Astrocyte (in vitro differentiated cells and primary cell): ENCODE results near the gene CBLN3. TPM values are rescaled to one million over a fixed set of nuclear protein-coding genes. Genes with fewer than 3 reads are reported as not detected.

ENCODE experiments used
- DNase-seq: peaks from one replicate; pipeline ENCODE4 v3.0.0-alpha.2; 2010; ENCODE audit warnings: low read depth
- FAIRE-seq: peaks from 2 replicates; lab custom pipeline; 2011; peaks lifted over from hg19 to GRCh38; lab: Jason Lieb, UNC
- H2AFZ ChIP-seq: 2 replicates; pipeline ENCODE4 v1.6.0; 2012; ENCODE audit warnings: low read depth, low read length, inconsistent platforms
- H3K27ac ChIP-seq: 2 replicates; pipeline ENCODE4 v1.5.1; 2011; ENCODE audit warnings: low read depth, low read length, inconsistent platforms
- H3K27me3 ChIP-seq: 2 replicates; pipeline ENCODE4 v1.6.0; 2011; ENCODE audit warnings: low read length, inconsistent platforms; ENCODE audit not compliant: insufficient read depth
- H3K36me3 ChIP-seq: 2 replicates; pipeline ENCODE4 v1.5.1; 2011; ENCODE audit warnings: low read length, inconsistent platforms; ENCODE audit not compliant: insufficient read depth
- H3K4me1 ChIP-seq: 2 replicates; pipeline ENCODE4 v1.5.1; 2011; ENCODE audit warnings: low read length, inconsistent platforms; ENCODE audit not compliant: insufficient read depth
- H3K4me2 ChIP-seq: 2 replicates; pipeline ENCODE4 v1.6.0; 2012; ENCODE audit warnings: low read length, inconsistent platforms
- H3K4me3 ChIP-seq: 2 replicates; pipeline ENCODE4 v1.5.1; 2011; ENCODE audit warnings: low read depth, mild to moderate bottlenecking, low read length, inconsistent platforms; ENCODE audit not compliant: insufficient read depth
- H3K79me2 ChIP-seq: 2 replicates; pipeline ENCODE4 v1.6.0; 2012; ENCODE audit warnings: mild to moderate bottlenecking, low read length, inconsistent platforms; ENCODE audit not compliant: insufficient read depth
- H3K9ac ChIP-seq: 2 replicates; pipeline ENCODE4 v1.6.0; 2012; ENCODE audit warnings: mild to moderate bottlenecking, low read length, inconsistent platforms
- H3K9me3 ChIP-seq: 2 replicates; pipeline ENCODE4 v1.5.1; 2012; ENCODE audit warnings: low read depth, mild to moderate bottlenecking, low read length, inconsistent platforms; ENCODE audit not compliant: insufficient read depth
- H4K20me1 ChIP-seq: 2 replicates; pipeline ENCODE4 v1.6.0; 2012; ENCODE audit warnings: low read length, inconsistent platforms; ENCODE audit not compliant: insufficient read depth
- H3K27ac Mint-ChIP-seq: one replicate; pipeline ENCODE4 v1.8.0; 2021; ENCODE audit warnings: mild to moderate bottlenecking, mixed read lengths; ENCODE audit not compliant: unreplicated experiment
- H3K27me3 Mint-ChIP-seq: one replicate; pipeline ENCODE4 v1.8.0; 2021; ENCODE audit warnings: low read depth, mixed read lengths; ENCODE audit not compliant: unreplicated experiment
- H3K36me3 Mint-ChIP-seq: one replicate; pipeline ENCODE4 v1.8.0; 2021; ENCODE audit warnings: low read depth, mixed read lengths; ENCODE audit not compliant: unreplicated experiment
- H3K4me1 Mint-ChIP-seq: one replicate; pipeline ENCODE4 v1.8.0; 2021; ENCODE audit warnings: low read depth, mixed read lengths; ENCODE audit not compliant: unreplicated experiment
- H3K4me3 Mint-ChIP-seq: one replicate; pipeline ENCODE4 v1.8.0; 2021; ENCODE audit warnings: mild to moderate bottlenecking, moderate library complexity, mixed read lengths; ENCODE audit not compliant: unreplicated experiment
- H3K9me3 Mint-ChIP-seq: one replicate; pipeline ENCODE4 v1.8.0; 2021; ENCODE audit warnings: mild to moderate bottlenecking, mixed read lengths; ENCODE audit not compliant: unreplicated experiment
- EZH2 ChIP-seq: IDR thresholded peaks from 2 replicates; pipeline ENCODE4 v1.6.1; 2012; ENCODE audit warnings: mild to moderate bottlenecking, low read length, inconsistent platforms; ENCODE audit not compliant: insufficient read depth
- total RNA-seq: library from RNA; stranded (reverse); gene quantifications from 2 replicates; pipeline ENCODE4 v1.2.1, GENCODE V29; 2021
- TF ChIP-seq, protein P1 (sequence below): IDR thresholded peaks from 2 replicates; pipeline ENCODE4 v1.5.1; 2011; ENCODE audit warnings: low read depth, mild to moderate bottlenecking, inconsistent platforms, low read length, moderate library complexity; ENCODE audit not compliant: insufficient read depth

CBLN3 gene
- total RNA-seq, 1 donor from 2014 or later, result 3.9 TPM

DNA sequence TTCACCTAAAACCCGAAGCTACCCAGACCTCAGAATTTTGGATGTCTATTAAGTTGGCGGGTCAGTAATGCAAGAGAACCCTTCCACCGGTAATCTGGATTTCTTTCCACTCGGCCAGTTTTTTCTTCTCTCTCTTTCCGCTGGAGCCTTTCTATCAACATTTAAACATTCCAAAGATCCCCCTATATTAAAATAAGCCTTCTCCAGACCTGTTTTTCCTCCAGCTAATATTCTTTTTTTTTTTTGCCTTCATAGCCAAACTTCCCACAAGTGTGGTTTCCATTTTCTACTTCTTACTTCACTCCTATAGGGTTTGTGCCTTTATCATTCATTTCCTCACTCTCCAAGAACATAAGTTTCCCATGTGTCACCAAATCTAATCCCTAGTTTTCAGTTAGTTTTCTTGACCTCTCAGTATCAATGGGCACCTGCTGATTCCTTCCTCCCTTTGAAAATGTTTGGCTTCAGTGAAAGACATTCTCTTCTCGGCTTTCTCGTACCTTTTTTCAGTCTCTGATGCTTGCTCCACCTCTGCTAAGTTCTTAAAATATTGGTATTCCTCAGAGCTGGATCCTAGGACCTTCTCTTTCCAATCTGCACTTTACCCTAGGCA, 13.7 kb upstream of the CBLN3 start:
- DNase-seq (no peak), FAIRE-seq (no peak)
- Mint-ChIP-seq H3K4me1 (peaks cover 3% of the 10 kb centered on the region), H3K36me3 (peaks cover 9% of the 10 kb centered on the region), H3K9me3 (no peaks in the 10 kb centered on the region), H3K4me3 (peak overlapping the region; percentile 96), H3K27ac (peak overlapping the region; percentile 100), H3K27me3 (no peaks in the 10 kb centered on the region)
- Histone ChIP-seq H3K79me2 (peaks cover 32% of the 10 kb centered on the region), H3K9ac (peak overlapping the region; percentile 99), H4K20me1 (peaks cover 19% of the 10 kb centered on the region), H3K36me3 (peaks cover 15% of the 10 kb centered on the region), H3K27me3 (no peaks in the 10 kb centered on the region), H3K4me1 (peaks cover 12% of the 10 kb centered on the region), H3K4me2 (peak overlapping the region; percentile 99), H3K4me3 (peak overlapping the region; percentile 81), H3K27ac (peak overlapping the region; percentile 98), H2AFZ (peak overlapping the region; percentile 77), H3K9me3 (no peaks in the 10 kb centered on the region)
- TF ChIP-seq, protein P1, sequence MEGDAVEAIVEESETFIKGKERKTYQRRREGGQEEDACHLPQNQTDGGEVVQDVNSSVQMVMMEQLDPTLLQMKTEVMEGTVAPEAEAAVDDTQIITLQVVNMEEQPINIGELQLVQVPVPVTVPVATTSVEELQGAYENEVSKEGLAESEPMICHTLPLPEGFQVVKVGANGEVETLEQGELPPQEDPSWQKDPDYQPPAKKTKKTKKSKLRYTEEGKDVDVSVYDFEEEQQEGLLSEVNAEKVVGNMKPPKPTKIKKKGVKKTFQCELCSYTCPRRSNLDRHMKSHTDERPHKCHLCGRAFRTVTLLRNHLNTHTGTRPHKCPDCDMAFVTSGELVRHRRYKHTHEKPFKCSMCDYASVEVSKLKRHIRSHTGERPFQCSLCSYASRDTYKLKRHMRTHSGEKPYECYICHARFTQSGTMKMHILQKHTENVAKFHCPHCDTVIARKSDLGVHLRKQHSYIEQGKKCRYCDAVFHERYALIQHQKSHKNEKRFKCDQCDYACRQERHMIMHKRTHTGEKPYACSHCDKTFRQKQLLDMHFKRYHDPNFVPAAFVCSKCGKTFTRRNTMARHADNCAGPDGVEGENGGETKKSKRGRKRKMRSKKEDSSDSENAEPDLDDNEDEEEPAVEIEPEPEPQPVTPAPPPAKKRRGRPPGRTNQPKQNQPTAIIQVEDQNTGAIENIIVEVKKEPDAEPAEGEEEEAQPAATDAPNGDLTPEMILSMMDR, result no peak
- TF ChIP-seq EZH2, result no peak

DNA sequence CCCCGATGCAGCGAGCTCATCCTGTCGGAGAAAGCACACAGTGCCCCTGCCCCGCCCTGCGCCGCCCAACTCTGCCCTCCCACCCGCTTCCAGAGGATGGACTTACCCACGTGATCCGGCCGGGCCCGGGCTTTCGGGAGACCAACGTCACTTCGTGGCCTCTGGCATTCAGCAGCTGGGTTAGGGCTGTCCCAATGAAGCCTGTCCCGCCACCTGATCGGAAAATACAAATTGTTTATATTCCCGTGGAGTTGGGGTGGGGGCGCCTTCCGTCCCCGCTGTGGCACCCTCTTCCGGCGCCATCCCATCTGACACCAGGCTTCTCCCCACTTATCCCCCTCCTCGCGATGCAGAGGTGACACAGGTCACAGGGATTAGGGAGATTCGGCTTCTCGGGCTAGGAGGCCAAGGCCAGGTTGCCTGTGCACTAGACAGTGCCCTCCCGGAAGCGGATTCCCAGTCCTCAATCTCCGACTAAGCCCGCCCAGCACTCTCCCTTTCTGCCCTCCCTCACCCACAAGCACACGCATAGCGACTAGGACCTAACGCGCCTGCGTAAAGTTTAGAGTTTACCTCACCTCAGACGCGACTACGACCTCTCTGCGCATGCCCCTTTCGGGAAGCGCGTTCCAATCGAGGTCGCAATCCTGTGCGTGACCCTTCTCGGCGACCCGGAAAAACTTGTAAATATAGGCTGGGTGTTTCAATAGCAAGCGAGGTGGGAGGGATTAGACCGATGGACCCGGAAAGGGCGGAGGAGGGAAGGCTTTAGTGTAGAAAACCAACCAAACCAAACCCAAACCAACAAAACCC, 13.0 kb upstream of the CBLN3 start, which contains the start of gene SDR39U1:
TSS of gene SDR39U1 (minus strand) at position 537 of the 813 bp plus-strand sequence. CDS start at position 530, 7 bp downstream.
- Histone ChIP-seq H3K36me3 (peaks cover 21% of the 10 kb centered on the region), H3K4me3 (peak within 1 kb of the TSS; percentile 81), H3K4me1 (peaks cover 12% of the 10 kb centered on the region), H3K4me2 (peak within 1 kb of the TSS; percentile 99), H3K9ac (peak within 1 kb of the TSS; percentile 99), H3K9me3 (no peaks in the 10 kb centered on the region), H4K20me1 (peaks cover 23% of the 10 kb centered on the region), H2AFZ (peak within 1 kb of the TSS; percentile 77), H3K27ac (peak within 1 kb of the TSS; percentile 98), H3K79me2 (peaks cover 32% of the 10 kb centered on the region), H3K27me3 (no peaks in the 10 kb centered on the region)
- DNase-seq, result peak; percentile 94
- H3K27me3 Mint-ChIP-seq, result no peaks in the 10 kb centered on the region
- FAIRE-seq, result peak; percentile 72
- peaks cover 3% of the 10 kb centered on the region for H3K4me1 Mint-ChIP-seq
- peak within 1 kb of the TSS; percentile 100 for H3K27ac Mint-ChIP-seq
- no peaks in the 10 kb centered on the region for H3K9me3 Mint-ChIP-seq
- TF ChIP-seq, protein P1, result no peak
- no peak for TF ChIP-seq EZH2
- peaks cover 9% of the 10 kb centered on the region for H3K36me3 Mint-ChIP-seq
- peak within 1 kb of the TSS; percentile 96 for H3K4me3 Mint-ChIP-seq
